ENCODE data around the gene TMED8.
"Not testable (repeated sequence)": the region's sequence is repeated elsewhere in the genome, so short reads cannot be mapped to it uniquely, and the experiment has no call there.

TMED8 gene

DNA sequence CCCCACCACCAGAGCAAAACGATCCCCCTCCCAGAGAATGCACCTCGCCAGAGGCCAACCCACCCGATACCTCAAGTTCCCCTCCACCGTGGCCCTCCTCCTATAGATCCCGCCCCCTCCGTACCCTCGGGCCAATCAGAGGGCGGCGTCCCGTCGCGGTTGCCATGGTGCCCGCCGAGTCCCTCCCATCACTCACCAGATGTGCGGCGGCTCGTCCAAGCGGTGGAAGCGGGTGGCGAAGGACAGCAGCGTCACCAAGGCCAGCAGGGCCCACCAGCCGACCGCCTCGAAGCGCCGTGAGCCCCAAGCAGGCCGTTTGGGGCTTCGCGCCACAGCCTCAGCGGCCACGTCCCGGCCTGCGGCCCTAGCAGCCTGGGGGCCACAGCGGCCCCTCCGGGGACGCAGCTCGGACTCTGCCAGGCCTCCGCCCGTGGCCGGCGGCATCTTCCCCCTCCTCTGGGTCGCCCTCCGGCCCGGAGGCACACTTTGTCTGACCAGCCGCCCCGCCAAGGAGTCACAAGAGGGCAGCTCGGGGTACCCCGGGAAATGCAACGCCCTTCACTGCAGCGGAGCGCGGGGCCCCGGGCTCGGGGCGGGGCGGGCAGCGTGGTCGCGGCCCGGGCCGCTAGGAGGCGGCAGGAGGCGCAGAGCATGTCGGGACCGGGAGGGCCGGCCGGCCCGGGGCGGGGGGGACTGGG lies 56.5 kb downstream of the TMED8 start, which contains the start of gene POMT2:
Gene POMT2 (minus strand): TSS at position 646 of the 698 bp plus-strand sequence. CDS start 202 bp downstream, at position 444.
- DNase-seq = peak; percentile 97

DNA sequence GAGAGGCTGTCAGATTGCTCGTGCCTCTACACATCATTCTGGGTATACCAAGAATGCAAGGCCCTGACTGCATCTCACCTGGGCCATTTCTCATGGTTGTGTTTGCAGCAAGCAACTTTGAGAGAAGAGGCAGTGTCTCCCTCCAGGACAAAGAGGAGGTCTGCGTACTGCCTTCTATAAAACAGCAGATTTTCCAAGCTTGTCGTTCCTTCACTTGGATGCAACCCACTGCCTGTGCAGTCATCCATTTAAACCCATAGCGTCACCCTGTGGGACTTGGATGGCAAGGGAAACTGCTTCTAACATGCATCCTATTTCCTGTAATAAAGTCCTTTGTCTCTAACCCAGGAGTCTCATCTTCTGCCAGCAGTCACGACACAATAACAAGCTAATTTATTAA lies 57.5 kb downstream of the TMED8 start:
- DNase-seq = no peak

DNA sequence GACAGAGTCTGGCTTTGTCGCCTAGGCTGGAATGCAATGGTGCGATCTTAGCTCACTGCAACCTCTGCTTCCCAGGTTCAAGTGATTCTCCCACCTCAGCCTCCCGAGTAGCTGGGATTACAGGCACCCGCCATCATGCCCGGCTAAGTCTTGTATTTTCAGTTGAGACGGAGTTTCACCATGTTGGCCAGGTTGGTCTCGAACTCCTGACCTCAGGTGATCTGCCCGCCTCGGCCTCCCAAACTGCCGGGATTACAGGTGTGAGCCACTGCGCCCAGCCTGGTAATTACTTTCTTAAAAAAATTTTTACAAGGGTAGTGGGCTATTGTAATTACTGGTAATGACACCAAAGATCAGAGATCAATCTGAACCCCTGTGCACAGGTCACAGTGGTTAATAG lies 58.1 kb downstream of the TMED8 start:
- DNase-seq = not testable (repeated sequence)

DNA sequence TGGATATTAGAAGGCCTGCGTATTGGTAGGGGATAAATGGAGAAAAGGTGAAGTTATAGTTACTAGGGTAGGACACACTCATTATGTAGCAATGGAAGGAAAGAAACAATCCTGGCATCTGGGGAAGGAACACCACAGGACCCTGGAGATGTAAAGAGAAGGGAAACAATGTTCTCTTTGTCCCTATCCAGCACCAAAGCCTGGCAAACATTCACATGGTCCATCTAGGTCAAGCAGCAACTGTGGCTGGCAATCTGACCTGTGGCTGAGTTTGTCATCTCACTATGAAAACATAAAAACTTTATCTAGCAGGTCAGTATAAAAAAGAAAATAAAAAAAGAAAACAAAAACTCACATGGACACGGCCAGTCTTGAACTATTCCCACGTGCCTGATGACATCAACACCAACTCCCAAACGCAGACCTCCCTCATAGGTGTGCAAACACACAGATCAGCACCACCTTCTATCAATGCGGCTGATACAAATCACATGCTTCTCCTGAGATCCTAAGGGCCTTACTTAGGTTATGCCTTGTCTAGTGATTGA lies 58.8 kb downstream of the TMED8 start:
- no peak for DNase-seq

DNA sequence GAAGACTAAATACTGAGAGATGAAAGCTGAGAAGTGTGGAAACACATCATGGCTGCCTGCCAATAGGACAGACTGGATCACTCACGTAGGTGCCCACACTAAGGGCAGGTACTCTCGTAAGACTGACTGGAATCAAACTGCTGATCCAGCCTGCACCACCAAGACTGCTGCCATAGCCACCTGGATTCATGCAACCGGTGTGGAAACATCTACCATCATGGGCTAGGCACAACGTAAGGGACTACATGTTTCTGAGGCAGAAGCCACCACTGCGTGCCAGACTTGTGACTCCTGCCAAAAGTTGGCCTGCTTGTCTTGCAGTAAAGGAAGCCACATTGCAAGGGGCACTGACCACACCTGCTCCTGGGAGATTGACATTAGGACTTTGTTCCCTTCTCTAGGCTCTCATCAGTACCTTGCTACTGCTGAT lies 60.0 kb downstream of the TMED8 start:
- DNase-seq = no peak

DNA sequence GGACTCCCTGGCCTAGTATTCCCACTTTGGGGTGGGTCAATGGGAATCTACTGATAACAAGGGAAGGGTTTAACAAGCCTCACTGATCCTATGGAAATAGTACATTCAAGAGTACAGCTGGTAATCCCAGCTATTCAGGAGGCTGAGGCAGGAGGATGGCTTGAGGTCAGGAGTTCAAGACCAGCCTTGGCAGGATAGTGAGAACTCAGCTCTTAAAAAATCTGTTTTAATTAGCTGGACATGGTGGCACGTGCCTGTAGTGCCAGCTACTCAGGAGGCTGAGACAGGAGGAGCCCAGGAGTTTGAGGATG lies 60.7 kb downstream of the TMED8 start:
- no peak for DNase-seq

DNA sequence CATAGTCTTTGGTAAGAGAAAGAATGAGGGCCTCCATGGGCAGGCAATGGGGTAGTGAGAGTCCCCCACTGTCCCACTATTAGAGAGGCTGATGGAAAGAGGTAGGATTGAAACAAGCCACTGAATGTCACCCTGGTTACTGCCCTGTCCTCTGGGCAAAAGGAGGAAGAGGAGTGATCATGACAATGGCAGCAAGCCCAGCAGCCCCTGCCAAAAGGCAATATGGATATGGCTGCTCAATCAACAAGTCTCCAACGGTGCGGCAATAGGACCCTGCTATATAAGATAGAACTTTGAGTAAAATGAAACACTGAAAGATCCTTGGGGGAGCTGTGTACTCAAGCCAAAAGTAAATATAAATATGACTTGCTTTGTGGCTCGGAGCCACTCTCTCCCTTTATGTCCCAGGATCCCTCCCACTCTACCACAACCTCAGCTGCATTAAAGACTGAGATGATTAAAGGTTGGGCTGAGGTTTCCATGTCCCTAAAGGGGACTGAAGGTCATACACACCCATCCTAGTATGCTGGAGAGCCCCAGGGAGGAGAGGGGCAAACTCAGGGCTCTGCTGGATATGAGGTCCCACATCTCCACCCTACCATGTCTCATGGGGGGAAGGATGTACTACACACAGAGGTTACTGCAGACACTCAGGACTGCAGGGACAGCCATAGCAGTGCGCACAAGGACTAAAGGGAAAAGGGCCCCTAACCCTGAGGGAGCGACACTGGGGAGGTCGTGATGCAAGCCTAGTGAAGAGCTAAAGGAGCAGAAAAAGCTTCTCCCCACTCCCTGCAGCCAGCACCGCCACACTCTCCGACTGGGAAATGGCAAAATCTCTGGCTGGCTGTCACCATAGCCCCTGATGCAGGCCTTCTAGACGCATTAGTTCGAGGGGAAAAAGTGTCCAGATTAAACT lies 62.1 kb downstream of the TMED8 start:
- DNase-seq = no peak

DNA sequence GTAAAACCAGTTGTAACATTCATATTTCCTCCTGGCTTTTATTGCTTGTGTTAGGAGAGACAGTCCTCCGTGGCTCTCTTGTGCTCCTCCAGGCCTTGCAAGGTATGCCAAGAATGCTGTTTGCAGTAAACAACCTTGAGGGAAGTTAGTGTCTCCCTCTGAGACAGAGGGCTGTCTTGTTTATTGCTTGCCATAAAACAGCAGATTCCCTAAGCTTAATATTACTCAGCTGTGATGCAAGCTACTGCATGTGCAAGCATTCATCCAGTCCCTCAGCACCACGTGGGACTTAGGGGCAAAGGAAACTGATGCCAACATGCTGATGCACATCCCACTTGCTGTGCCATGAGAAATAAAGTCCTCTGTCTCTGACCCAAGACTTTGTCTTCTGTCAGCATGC lies 62.9 kb downstream of the TMED8 start:
- no peak for DNase-seq

DNA sequence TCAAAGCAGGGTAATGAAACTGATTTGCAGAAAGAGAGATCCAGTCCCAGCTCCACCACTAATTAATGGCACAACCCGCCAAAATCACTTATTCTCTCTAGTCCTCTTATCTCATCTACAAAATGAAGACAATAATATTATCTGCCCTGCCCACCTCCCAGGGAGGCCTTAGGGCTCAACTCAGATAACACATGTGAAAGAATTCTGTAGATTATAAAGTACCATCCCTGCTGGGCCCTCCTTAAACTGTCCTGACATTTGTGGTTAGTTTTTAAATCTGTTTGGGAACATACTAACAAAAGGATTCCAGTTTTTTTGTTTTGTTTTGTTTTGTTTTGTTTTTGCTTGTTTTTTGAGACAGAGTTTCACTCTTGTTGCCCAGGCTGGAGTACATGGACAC lies 63.5 kb downstream of the TMED8 start:
- peak; percentile 47 for DNase-seq

DNA sequence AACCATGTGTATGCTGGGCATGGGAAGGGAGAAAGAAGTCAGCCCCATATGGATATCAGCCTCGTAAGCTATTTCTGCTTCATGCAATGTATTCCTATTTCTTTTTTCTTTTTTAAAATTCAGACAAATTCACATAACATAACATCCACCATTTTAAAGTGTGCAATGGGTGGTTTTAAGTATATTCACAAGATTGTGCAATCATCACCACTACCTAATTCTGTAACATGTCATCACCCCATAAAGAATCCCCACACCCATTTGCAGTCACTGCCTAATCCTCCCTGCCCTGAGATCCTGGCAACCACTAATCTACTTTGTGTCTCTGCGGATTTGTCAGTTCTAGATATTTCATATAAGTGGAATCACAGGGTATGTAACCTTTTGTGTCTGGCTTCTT lies 65.7 kb downstream of the TMED8 start:
- DNase-seq = no peak

DNA sequence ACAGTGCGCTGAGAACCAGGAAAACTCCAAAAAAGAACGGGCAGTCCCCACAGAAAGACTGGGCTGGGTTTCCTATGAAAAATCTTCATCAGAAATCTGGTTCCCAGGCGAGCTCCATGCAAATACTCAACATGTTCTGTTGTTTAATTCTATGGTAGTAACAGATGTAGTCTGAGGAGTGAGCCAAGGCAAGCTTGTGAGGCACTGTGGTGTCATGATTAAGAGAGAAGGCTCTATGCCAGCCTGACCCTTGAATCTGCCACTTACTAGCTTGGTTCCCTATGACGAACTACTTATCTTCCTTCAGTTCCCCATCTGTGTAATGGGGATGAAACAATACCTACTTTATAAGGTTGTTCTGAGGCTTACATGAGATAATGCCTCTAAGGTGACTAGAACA lies 66.9 kb downstream of the TMED8 start:
- DNase-seq = no peak

DNA sequence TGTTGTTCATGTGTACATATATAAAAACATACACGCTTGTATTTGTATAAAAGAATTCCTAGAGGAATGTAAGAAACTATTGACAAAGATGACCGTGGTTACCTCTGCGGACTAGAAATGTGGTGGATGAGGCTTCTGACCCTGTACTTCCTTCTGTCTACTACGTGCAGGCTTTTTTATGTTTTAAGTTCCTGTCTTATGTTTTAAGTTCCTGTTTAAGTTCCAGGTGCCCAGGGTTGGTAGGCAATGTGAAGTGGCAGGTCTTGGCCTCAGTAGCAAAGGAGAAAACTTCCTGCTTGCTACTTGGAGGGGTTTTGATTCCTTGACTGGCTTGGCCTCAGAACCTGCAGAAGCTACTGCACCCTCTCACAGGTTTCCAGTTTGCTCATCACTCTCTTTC lies 67.8 kb downstream of the TMED8 start:
- DNase-seq = peak; percentile 59

DNA sequence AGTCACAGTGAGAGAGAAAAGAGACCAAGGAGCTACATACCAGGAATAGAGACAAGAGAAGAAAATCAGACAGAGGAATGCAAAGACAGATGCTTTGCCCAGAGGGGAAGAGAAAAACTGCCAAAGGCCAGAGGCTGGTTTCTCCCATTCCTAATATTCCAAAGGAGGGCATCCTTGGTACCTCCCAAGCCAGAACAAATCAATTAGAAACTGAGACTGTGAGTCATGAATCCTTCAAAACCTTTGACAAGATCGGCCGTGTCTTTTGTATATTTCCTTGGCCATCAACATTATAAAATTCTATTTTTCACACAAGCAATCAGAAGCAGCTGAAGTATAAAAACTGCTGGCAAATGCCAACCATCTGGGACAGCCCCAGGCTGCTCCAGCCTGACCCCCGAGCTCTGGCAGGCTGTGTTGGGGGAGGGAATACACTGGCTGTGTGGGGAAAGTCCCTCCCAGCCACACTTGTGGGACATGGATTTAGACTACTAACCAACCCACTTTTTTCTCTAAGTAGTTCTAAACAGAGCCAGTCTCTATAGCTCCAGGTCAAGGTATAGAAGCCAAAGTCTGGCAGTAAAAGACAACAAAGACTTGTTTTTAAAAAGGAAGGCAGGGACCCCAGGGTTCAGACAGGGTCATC lies 69.9 kb downstream of the TMED8 start:
- DNase-seq = no peak

DNA sequence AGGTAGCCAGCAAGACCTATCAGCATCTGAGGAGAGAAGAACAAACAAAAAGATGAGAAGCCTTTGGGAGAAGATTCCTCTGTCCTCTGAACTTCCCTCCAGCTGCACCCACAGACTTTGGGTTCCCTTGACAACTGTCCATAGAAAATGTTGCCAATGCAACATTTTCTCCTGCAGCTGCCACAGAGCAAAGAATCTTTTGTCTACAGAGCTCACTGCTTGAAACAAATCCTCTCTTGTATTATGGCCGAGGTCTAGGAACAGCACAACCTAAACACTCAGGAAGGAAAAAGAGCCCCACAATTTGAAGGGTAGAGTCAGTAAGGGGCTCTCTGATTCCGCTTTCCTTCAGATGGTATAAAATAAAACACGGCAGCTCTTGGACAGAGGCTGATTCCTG lies 70.5 kb downstream of the TMED8 start:
- DNase-seq = no peak

DNA sequence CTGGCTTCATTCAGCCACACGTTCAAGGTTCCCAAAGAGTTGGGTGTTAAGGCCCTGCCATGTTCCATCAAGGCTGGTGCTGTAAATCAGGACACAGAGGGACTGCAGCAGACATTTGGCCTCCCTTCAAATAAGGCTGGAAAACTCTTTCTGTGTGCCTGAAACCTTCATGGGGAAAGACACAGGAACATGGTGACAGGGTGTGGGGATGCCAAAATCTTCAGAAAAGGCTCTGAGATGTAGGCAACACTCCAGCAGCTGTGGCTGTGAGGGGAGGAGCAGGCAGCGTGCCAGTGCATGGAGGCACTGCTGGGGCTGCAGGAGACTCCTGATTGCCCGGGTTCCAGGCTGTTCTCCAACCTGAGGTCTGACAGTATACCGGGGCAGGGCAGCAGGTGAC lies 71.2 kb downstream of the TMED8 start:
- no peak for DNase-seq

DNA sequence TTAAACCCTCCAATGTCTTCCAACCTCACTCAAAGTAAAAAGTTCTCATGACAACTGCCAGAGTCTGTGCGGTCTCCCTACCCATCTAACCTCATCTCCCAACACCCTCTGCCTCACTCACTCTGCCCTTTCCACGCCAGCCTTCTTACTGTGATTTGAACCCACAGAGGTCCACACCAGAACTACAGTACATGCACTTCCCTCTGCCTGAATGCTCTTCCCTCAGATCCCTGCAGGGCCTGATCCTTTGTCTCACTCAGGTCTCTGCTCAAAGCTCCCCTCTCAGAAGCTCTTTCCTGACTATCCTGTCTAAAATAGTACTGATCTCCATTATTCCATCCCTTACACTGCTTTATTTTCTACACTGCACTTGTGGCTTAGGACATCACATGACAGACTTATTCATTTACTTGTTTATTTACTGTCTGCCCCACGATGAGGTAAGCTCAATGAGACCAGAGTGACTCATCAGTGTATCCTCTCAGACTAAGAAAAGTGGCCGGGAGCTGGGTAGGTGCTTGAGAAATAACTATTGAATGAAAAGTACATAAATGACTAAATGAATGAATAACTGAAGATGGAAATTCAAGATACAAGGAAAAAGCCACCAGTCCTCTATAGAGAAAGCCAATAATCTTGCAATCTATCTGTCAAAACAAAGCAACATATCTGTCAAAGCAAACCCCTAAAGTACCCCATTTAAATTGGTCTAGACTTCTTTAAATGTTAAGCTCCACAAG lies 73.3 kb downstream of the TMED8 start:
- peak; percentile 49 for DNase-seq

DNA sequence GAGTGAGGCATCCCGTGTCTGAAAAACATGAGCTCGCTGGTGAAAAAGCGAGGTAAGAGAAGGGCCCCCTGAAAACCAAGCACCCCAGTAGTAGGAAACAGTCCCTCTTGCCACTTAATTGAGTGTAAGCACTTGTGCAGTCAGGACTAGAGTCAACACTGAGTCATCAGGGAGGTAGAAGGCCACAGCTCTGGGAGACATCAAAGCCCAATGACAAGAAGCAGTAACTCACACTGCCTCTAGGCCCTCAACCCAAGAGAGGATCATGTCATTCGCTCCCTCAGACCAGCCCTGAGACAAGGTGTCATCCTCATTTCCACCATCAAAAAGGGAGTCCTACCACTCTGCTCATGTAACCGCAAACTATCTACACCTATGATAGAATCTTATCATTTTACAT lies 74.0 kb downstream of the TMED8 start:
- no peak for DNase-seq

DNA sequence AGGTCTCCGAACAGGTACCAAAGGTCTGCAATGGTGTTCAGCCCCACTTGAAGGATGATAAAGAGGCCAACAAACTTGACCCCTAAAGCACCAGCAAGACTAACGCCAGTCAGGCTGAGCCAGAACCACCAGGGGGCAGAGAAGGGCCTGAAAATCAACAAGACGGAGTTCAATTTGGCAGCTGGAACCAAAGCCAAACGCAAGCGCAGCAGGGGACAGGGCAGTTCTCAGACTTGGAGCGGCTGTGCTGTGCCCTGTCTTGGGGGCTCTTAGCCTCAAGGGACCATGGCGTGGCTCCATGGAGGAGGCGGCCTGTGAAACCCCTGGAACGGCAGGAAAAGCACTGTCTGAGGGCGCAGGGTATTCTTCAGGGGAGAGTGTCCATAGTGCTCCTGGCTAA lies 75.8 kb downstream of the TMED8 start:
- DNase-seq = peak; percentile 90

DNA sequence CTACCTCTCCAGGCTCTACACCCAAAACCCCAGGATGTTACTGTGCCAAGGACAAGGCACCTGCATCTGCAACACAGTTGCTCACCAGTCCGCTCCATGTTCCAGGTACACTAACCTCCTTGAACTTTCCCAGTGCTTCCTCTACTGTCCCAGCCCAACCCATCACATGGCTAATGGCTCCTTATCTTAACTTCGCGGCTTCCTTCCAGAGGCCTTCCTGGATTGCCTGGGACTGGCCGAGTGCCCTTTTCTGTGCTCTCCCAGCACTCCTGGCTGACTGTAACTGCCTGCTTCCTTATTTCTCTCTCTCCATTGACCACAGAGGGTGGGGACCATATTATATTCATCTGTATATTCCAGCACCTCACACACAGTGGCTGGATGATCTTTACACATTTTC lies 77.1 kb downstream of the TMED8 start:
- no peak for DNase-seq

DNA sequence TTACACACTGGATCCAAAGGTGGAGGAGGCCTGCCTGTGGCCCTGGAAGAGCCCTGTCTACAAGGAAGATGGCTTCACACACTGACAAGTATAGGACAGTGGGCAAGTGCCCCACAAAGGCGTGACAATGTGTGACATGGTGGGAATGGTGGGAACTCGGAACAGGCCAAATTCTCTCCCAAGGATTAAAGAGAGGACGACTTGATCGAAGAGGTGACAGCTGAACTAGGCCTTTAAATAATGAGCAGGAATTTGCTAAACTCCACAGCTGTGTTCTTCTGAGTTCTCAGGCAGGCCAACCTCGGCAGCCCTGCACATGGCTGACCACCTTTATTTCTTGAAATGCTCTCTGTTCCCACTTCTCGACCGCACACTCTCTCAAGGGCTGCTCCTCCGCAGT lies 80.0 kb downstream of the TMED8 start:
- no peak for DNase-seq

DNA sequence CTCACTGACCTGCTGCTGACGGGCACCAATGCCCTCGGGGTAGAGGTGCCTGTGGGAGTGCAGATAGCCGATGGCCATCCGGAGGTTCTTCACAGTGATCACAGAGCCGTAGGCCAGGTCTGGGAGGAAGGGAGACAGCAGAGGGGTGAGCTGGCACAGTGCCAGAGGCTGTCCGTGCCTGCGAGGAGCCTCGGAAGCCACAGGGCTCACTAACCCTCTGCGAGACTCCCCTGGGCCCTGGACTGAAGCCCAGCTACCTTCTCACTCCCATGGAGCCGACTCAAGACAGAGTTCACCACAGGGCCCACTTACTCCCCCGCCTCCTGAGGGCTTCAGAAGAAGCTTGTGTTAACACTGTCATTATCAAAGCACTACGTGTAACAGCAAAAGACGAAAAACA lies 80.7 kb downstream of the TMED8 start:
- DNase-seq = no peak

DNA sequence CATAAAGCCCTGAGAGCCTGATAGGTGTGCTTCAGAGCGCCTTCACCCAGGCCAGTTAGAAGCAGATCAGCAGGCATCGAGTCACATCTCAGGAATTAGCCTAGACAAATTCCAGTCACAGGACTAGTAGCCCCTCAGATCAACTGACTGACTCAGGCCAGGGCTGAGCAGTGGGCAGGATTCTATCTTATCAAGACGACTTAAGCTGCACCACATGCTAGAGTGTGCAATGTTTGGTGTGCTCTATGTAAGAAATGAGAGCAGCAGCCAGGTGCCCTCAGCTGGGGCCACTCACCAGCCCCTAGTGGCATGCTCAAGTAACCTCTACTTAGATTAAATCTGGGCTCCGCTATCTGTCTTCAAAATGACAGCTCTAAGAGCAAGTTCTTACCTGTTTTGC lies 86.2 kb downstream of the TMED8 start:
- peak; percentile 35 for DNase-seq

DNA sequence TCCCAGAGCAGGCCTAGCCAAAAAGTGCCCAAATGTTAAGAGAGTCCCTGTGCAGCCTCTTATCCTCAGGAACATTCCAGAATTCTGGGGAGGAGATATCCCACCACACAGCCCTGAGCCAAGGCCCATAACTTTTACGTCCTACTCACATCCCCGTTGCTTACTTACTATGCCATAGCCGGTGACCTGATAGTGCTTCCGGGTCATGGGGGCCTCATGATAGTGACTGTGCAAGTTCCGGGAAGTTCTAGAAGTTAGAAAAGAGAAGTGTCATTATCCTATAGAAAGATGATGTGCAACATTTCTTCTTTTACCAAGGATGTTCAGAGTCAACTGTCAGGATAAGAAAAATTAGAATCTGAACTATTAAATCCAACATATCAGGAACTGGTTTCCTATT lies 90.3 kb downstream of the TMED8 start:
- no peak for DNase-seq
